K562 (cell line): Measurements from ENCODE around the gene RNF126. TPM values are rescaled to one million over a fixed set of nuclear protein-coding genes. Genes with fewer than 3 reads are reported as not detected.

Source experiments
- ARID4B ChIP-seq: sonication (generic); formaldehyde crosslinking; IDR thresholded peaks from 2 replicates; pipeline ENCODE4 v1.8.0; 2022; ENCODE audit warnings: mild to moderate bottlenecking, missing genetic modification reagents
- CXXC5 ChIP-seq: fragments of 250-450 bp; sonication (Bioruptor Pico); IDR thresholded peaks from 2 replicates; pipeline ENCODE4 v1.8.0; 2022; ENCODE audit warnings: inconsistent platforms, mild to moderate bottlenecking, moderate library complexity
- DPF2 ChIP-seq: fragments of 450-650 bp; IDR thresholded peaks from 2 replicates; pipeline ENCODE4 v1.6.1; 2016
- FOSL1 ChIP-seq: fragments of 200-800 bp; sonication (Bioruptor generic); conservative IDR thresholded peaks from 2 replicates; pipeline ENCODE4 v1.6.1; 2016; ENCODE audit warnings: missing genetic modification characterization, missing compliant biosample characterization
- FOXM1 ChIP-seq, 2 experiments: fragments of 450-650 bp in 1 of 2; sonication (generic) in 1 of 2; formaldehyde crosslinking in 1 of 2; IDR thresholded peaks; 2 replicates each; pipeline versions ENCODE4 v1.6.1 to v1.9.0; 2017 to 2022; ENCODE audit warnings: low read depth in 2 of 2, mild to moderate bottlenecking in 2 of 2, missing genetic modification reagents in 1 of 2, moderate library complexity in 1 of 2
- LEF1 ChIP-seq: fragments of 450-650 bp; IDR thresholded peaks from 2 replicates; pipeline ENCODE4 v1.6.1; 2016; ENCODE audit warnings: mild to moderate bottlenecking
- MIER1 ChIP-seq: fragments of 450-650 bp; IDR thresholded peaks from 2 replicates; pipeline ENCODE4 v1.6.1; 2016; ENCODE audit warnings: antibody characterized with exemption, mild to moderate bottlenecking, low read depth
- MNT ChIP-seq, 2 experiments: fragments of 450-650 bp; conservative IDR thresholded peaks; 2 replicates each; pipeline ENCODE4 v1.6.1; 2017; ENCODE audit warnings: mild to moderate bottlenecking in 2 of 2, moderate library complexity in 2 of 2
- MYNN ChIP-seq, 2 experiments: sonication (generic); formaldehyde crosslinking in 1 of 2; IDR thresholded peaks; 2 replicates each; pipeline versions ENCODE4 v1.5.0 to v1.6.1; 2016 to 2020; ENCODE audit warnings: antibody characterized with exemption in 1 of 2, missing genetic modification reagents in 1 of 2
- NELFE ChIP-seq: IDR thresholded peaks from 2 replicates; pipeline ENCODE4 v1.6.1; 2011; ENCODE audit warnings: mild to moderate bottlenecking; ENCODE audit not compliant: insufficient read depth, insufficient read length
- NKRF ChIP-seq: fragments of 450-650 bp; IDR thresholded peaks from 2 replicates; pipeline ENCODE4 v1.6.1; 2016; ENCODE audit warnings: borderline replicate concordance
- PCBP1 ChIP-seq: fragments of 200-400 bp; formaldehyde crosslinking; IDR thresholded peaks from 2 replicates; pipeline ENCODE4 v1.6.1; 2018; ENCODE audit warnings: mild to moderate bottlenecking, low read depth, low read length; ENCODE audit not compliant: poor library complexity, severe bottlenecking
- RB1 ChIP-seq: fragments of 450-650 bp; IDR thresholded peaks from 2 replicates; pipeline ENCODE4 v1.6.1; 2017; ENCODE audit warnings: low read depth, mild to moderate bottlenecking
- SAFB2 ChIP-seq: fragments of 200-400 bp; formaldehyde crosslinking; IDR thresholded peaks from 2 replicates; pipeline ENCODE4 v1.6.1; 2018; ENCODE audit warnings: borderline replicate concordance, low read length, low read depth, moderate library complexity; ENCODE audit not compliant: severe bottlenecking
- SP2 ChIP-seq: IDR thresholded peaks from 2 replicates; pipeline ENCODE4 v1.6.1; 2011; ENCODE audit warnings: mild to moderate bottlenecking, low read depth, low read length, moderate library complexity; ENCODE audit not compliant: poor library complexity, severe bottlenecking; ENCODE audit errors: extremely low read depth
- SRSF9 ChIP-seq: fragments of 200-400 bp; formaldehyde crosslinking; IDR thresholded peaks from 2 replicates; pipeline ENCODE4 v1.6.1; 2017; ENCODE audit warnings: low read depth, low read length, borderline replicate concordance
- ZNF57 ChIP-seq: fragments of 450-650 bp; formaldehyde crosslinking; IDR thresholded peaks from 2 replicates; pipeline ENCODE4 v1.4.0; 2020; ENCODE audit warnings: mild to moderate bottlenecking, moderate library complexity
- ZNF583 ChIP-seq: fragments of 250-450 bp; sonication (Bioruptor Pico); IDR thresholded peaks from 2 replicates; pipeline ENCODE4 v1.4.0; 2020
- polyA plus RNA-seq, 8 experiments: library from polyadenylated mRNA; depleted of rRNA in 4 of 8; stranded (reverse) in 5 of 8; unstranded in 3 of 8; fragments of >200 nt; fragmentation: Nextera tagmentation in 2 of 8; fragmentation: Illumina TruSeq in 1 of 8; extraction: Ambion mirVana in 2 of 8; extraction: Trizol in 1 of 8; gene quantifications; 2 replicates each; pipeline versions ENCODE4 v1.2.1 to v1.2.3, GENCODE V29; 2011 to 2014; ENCODE audit warnings: inconsistent platforms in 1 of 8, missing spikeins in 1 of 8
- total RNA-seq, 7 experiments: library from RNA; depleted of rRNA in 6 of 7; stranded (reverse); fragments of >200 nt in 6 of 7; fragmentation: Illumina TruSeq in 2 of 7; extraction: Trizol in 2 of 7; gene quantifications; 2 replicates each; pipeline versions ENCODE4 v1.2.1 to v1.2.3, GENCODE V29; 2011 to 2021; ENCODE audit warnings: low replicate concordance in 1 of 7

RNF126 gene
- total and polyA plus RNA-seq, 9 of the 15 experiments (the other 6 are each of a cell fraction or from before 2014, with no cell fraction given): 0.27 to 101 (median 12.3) TPM

- TF ChIP-seq MIER1 (peak; percentile 56; the same call in 1 of the 2 replicates), NELFE (no peak), SAFB2 (no peak), PCBP1 (no peak), LEF1 (0 out of 2 replicates have a peak, but pooled peaks have one; percentile 22), SP2 (peak; percentile 55), MYNN (IDR thresholded peaks at IDR 0.05) (no peak), MYNN (CRISPR knock-in tag; IDR thresholded peaks at IDR 0.05) (no peak), CXXC5 (CRISPR knock-in tag) (peak; percentile 71), NKRF (peak; percentile 52; the same call in 1 of the 2 replicates), RB1 (peak; percentile 51), FOXM1 (IDR thresholded peaks at IDR 0.05; ENCODE audit: low read depth) (no peak), FOXM1 (CRISPR knock-in tag; IDR thresholded peaks at IDR 0.05; ENCODE audit: low read depth) (no peak), FOSL1 (0 out of 2 replicates have a peak, but pooled peaks have one; percentile 41), DPF2 (peak; percentile 78), SRSF9 (no peak), MNT (conservative IDR thresholded peaks at IDR 0.05) (peak; percentile 63 to 79), ZNF583 (no peak), ZNF57 (no peak), ARID4B (CRISPR knock-in tag) (peak; percentile 43; the same call in 1 of the 2 replicates)
Measured at GRCh38 chr19:639253-640160, 23.5 kb downstream of the RNF126 start, which contains the start of gene FGF22 (continued).
